GM18517 (cell line): ENCODE results near the gene GPER1.
"Not testable (repeated sequence)": the region's sequence is repeated elsewhere in the genome, so short reads cannot be mapped to it uniquely, and the experiment has no call there.

Experiments used
- ATAC-seq: cut with Tn5 transposase; IDR thresholded peaks from one replicate; pipeline ENCODE4 v1.9.1; 2021; ENCODE audit warnings: mild to moderate bottlenecking, moderate library complexity; ENCODE audit not compliant: unreplicated experiment

Gene GPER1

GRCh38 chr7:1068013-1068412 is 19.9 kb upstream of the GPER1 start:
- no peak for ATAC-seq

DNA sequence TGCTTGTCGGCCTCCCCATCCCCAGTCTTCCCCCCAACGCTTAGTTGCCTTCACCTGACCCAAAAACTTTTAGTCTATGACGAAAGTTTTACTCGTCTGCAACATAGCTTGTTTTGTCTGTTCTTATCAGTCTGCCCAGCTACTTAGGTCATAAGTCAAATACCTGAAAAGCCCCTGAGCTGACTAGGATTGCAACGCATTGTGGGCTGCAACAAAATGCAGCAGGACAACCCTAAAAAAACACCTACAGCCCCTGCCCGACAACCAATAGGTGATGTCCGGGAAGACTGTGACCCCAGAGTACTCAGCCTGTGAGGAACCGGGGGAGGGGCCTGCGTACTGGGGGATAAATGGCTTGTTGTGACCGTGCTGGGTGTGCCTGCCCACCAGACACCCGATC is 19.3 kb upstream of the GPER1 start:
- no peak for ATAC-seq

GRCh38 chr7:1070544-1071011 is 17.3 kb upstream of the GPER1 start:
- no peak for ATAC-seq

DNA sequence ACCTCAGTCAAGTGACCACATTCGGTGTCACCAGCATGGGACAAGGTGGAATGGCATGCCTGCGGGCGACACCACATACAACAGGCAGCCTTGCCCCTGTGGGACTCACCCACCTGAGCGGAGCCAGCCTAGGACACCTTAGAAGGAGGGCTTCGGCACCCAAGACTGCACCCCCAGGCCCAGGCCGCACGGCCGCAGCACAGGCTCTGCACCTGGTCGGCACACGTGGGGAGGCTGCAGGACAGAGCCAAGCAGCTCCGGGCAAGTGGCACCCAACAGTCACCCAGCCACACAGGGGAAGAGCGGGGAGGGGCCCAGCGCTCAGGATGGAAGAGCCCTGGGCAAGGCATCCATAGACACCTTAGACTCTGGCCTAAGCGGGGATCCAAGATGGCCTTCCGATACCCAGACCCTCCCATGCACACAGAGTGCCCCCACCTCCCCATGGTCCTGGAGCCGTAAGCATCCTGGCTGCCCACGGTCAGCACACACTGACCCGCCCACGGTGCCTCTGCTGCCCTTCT is 16.1 kb upstream of the GPER1 start:
- no peak for ATAC-seq

- no peak for ATAC-seq
These were observed 14.6 kb upstream of the GPER1 start for GRCh38 chr7:1073142-1073977.

- ATAC-seq, result not testable (repeated sequence)
These were observed 13.9 kb upstream of the GPER1 start for GRCh38 chr7:1074018-1074417.

GRCh38 chr7:1074593-1075431 is 13.1 kb upstream of the GPER1 start:
- no peak for ATAC-seq

DNA sequence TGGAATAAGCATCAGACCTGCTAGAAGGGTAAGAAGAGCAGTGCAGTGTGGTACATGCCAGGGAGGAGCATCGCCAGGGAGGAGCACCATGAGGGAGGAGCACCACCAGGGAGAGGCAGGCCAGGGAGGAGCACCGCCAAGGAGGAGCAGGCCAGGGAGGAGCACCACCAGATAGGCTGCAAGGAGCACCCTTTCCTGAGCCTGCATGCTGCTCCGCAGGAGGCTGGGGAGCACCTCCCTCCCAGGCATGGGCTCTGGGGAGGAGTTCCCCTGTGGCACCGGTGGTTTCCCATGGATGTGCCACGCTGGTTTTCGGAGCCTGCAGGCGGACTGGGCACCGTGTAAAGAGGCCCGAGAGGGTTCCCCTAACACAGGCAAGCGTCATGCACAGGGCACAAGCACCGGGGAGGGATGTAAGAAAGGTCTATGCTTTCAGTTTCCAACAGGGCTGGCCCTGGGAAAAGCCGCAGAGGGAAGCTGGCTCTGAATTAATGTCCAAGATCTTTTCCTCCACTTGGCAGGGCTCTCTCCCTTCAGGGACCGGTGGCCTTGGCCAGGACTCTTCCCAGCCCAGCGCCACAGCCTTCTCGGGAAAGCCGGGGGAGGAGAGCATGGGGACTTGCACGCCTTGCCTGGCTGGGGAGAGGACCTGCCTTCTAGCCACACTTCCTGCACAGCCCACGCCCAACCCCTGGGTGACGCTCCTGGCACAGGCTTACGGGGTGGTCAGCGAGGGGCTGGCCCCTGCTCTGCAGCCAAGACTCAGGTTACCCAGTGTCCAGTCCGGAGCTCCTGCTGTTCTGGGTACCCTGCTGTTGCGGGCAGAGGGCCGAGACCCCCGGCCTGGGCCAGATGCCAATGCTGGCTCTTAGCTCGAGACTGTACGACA is 11.5 kb upstream of the GPER1 start:
- no peak for ATAC-seq

- ATAC-seq, result no peak
These were observed 9.4 kb upstream of the GPER1 start for GRCh38 chr7:1078519-1078918.

DNA sequence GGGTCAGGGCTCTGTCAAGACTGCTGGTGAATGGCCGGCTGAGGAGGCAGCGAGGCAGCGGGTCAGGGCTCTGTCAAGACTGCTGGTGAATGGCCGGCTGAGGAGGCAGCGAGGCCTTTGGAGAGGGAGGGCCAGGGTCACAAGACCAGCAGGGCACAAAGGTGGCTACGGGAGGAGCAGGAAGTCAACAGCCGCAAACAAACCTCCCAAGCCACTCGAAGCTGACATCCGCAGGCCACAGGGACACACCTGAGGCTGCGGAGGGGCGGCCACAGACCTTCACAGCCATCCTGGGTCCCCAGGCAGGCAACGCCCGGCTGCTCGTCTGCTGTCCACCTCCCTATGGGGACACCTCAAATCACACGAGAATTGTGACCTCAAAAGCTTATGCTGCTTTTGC is 8.9 kb upstream of the GPER1 start:
- no peak for ATAC-seq

GRCh38 chr7:1079546-1079945 is 8.4 kb upstream of the GPER1 start:
- no peak for ATAC-seq

DNA sequence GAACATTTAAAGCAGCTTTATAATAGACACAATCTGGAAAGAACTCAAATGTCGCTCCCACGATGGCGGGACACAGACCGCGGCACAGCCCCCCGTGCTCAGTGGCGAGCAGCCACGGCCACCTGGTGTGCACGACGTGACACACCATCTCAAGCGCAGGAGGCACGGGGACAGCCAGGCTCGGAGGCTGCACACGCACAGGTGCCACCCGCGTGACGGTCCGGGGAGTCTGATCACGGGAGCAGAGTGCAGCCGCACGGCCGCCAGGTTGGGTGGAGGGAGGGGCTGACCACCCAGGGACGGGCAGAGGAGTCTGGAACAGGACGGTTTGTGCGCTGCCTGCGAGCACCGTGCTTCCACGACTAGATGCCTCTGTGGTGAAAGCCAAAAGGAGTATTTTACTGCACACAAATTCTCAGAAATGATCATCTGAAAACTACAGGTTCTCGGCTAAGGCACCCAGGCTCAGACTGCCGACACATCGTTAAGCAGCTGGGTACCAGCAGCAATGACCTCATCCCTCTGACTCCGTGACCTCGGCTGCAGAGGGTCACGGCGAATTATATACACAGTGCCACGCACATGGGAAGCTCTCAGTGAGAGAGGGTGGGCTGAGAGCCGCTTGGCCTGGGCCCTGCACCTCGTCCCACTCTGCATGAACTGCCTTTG is 7.5 kb upstream of the GPER1 start:
- ATAC-seq, result no peak

DNA sequence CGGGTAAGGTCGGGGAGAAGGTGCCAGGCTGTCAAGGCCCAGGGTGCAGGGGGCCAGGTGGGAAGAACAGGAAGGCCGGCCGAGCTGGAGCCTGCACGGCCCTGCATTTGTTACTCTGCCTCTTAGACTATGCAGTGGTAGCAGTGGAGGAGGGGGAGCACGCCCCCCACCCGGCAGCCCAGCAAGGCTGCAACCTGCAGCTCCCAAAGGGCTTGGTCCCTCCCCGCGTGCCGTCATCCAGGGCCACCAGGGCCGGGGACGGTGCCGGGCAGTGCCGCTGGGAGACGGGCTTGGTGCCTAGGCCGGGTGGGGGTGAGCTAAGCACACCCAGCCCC is 7.0 kb upstream of the GPER1 start:
- ATAC-seq, result no peak

- no peak for ATAC-seq
These were observed 6.6 kb upstream of the GPER1 start for GRCh38 chr7:1081336-1081735.

GRCh38 chr7:1081931-1082401 is 5.9 kb upstream of the GPER1 start:
- no peak for ATAC-seq

DNA sequence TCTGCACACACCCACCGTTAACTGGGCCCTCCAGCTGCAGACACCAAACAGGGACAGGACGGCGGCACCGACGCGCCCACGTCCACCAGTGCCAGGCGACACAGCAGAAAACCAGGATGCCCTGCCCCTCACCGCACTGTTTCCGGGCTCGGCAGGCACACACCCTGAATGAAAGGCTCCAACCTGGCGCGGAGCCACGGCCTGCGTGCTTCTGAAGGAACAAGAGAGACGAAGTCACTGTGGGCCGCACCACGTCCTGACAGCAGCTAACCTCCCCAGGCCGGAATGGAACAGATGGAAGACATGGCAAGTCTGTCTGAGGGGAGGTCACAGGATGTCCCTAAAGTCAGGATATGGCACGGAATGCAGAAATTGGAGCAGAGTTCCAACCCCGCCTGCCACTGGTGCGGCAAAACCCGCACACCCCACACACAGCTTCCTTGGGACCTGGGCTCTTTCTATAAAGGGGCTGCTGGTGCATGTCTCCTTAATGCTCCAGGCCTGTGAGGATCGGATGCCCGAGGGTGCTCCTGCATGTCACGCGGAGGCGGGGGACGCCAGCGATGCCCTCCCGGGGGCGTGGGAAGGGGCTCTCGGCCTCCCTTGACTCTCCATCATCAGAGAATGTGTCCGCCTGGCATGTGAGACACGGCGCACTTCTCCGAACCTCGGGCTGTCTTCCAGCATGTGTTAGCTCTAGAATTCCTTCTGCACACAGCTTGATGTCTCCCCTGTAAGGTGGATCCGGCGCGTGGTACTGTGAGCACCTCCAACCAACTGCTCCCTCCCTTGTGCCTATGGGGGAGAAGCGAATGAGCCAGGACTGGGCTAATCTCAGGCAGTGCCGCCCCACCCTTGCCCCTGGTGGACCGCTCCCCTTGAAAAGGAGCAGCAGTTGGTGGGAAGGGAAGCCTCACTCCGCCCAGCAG is 3.9 kb upstream of the GPER1 start:
- ATAC-seq, result no peak

DNA sequence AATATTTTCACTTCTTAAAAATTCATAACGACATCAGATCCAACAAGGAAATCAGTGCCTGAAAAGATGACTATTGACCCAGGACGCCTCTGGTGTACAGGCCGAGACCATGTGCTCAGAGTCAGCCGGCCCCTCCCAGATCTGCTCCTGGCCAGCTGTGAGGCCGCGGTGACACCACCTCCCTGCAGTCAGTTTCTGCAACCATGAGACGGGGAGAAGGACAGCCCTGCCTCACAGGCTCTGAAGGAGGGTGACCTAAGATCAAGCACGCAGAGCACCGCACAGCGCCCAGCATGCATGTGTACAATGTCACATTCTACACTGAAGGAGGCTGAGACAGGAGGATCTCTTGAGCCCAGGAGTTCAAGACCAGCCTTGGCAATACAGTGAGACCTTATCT is 2.6 kb upstream of the GPER1 start:
- no peak for ATAC-seq

DNA sequence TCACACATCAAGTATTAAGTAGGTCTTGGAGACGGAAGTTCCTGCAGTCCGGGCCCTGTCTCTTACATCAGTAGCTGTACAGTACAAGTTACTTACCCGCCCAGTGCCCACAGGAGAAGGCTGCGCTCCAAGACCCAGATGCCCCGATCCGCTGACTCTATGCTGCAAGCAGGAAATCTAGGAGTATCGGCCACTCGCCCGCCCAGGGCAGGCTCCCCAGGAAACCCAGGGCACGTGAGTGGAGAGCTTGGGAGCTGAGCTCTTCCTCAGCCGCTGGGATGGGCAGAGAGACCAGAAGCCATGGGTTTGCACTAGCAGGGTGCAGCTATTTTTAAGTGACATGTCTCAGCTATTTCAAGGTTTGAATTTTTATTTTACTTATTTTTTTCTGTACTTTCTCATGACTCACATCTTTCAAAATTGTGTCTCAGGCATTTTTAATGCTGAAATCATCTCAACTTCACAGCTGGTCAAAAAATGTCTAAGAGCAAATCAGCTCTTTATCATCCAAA is 1.9 kb upstream of the GPER1 start:
- ATAC-seq, result peak; percentile 19
